HG03175 (cell line): ENCODE data around the gene LRRTM2.
"Not testable (repeated sequence)": the region's sequence is repeated elsewhere in the genome, so short reads cannot be mapped to it uniquely, and the experiment has no call there.

Experiments used
- ATAC-seq: cut with Tn5 transposase; IDR thresholded peaks from one replicate; pipeline ENCODE4 v1.9.1; 2021; ENCODE audit warnings: mild to moderate bottlenecking, moderate library complexity; ENCODE audit not compliant: unreplicated experiment

Gene LRRTM2

GRCh38 chr5:138843316-138844124 lies 31.6 kb downstream of the LRRTM2 start:
- no peak for ATAC-seq

- no peak for ATAC-seq
Observed at GRCh38 chr5:138841531-138841930, 33.6 kb downstream of the LRRTM2 start.

GRCh38 chr5:138840103-138840502 lies 35.0 kb downstream of the LRRTM2 start:
- ATAC-seq, result no peak

- ATAC-seq, result no peak
Observed at GRCh38 chr5:138837160-138837559, 38.0 kb downstream of the LRRTM2 start.

- not testable (repeated sequence) for ATAC-seq
Observed at GRCh38 chr5:138834853-138835252, 40.3 kb downstream of the LRRTM2 start.

GRCh38 chr5:138833726-138834480 lies 41.2 kb downstream of the LRRTM2 start:
- no peak for ATAC-seq

GRCh38 chr5:138833080-138833479 lies 42.1 kb downstream of the LRRTM2 start:
- ATAC-seq, result no peak

- no peak for ATAC-seq
Observed at GRCh38 chr5:138832218-138832617, 42.9 kb downstream of the LRRTM2 start.

GRCh38 chr5:138831703-138832102 lies 43.4 kb downstream of the LRRTM2 start:
- ATAC-seq, result no peak

GRCh38 chr5:138829341-138829740 lies 45.8 kb downstream of the LRRTM2 start:
- ATAC-seq, result no peak

- ATAC-seq, result no peak
Observed at GRCh38 chr5:138828556-138828955, 46.6 kb downstream of the LRRTM2 start.

GRCh38 chr5:138824924-138825863 lies 49.9 kb downstream of the LRRTM2 start:
- ATAC-seq, result no peak

GRCh38 chr5:138824516-138824915 lies 50.6 kb downstream of the LRRTM2 start:
- ATAC-seq, result no peak

- ATAC-seq, result no peak
Observed at GRCh38 chr5:138820695-138821094, 54.4 kb downstream of the LRRTM2 start.

- no peak for ATAC-seq
Observed at GRCh38 chr5:138819081-138819480, 56.1 kb downstream of the LRRTM2 start.
